HG02678 (cell line): Measurements from ENCODE around the gene SIAH1.
"Not testable (repeated sequence)": the region's sequence is repeated elsewhere in the genome, so short reads cannot be mapped to it uniquely, and the experiment has no call there.

Experiments used
- ATAC-seq: cut with Tn5 transposase; IDR thresholded peaks from one replicate; pipeline ENCODE4 v1.9.1; 2021; ENCODE audit warnings: mild to moderate bottlenecking, moderate library complexity; ENCODE audit not compliant: unreplicated experiment

The SIAH1 gene

GRCh38 chr16:48367441-48368049 is 17.7 kb downstream of the SIAH1 start:
- ATAC-seq: no peak

GRCh38 chr16:48366165-48367093 is 18.8 kb downstream of the SIAH1 start:
- peak; percentile 55 for ATAC-seq

GRCh38 chr16:48365601-48366164 is 19.5 kb downstream of the SIAH1 start:
- peak; percentile 94 for ATAC-seq

- no peak for ATAC-seq
Measured at GRCh38 chr16:48365025-48365600, 20.1 kb downstream of the SIAH1 start.

GRCh38 chr16:48361540-48362144 is 23.6 kb downstream of the SIAH1 start:
- no peak for ATAC-seq

GRCh38 chr16:48361012-48361411 is 24.2 kb downstream of the SIAH1 start:
- ATAC-seq: no peak

- no peak for ATAC-seq
Measured at GRCh38 chr16:48359983-48360382, 25.2 kb downstream of the SIAH1 start.

- ATAC-seq: no peak
Measured at GRCh38 chr16:48358419-48358818, 26.8 kb downstream of the SIAH1 start.

GRCh38 chr16:48356633-48357376 is 28.4 kb downstream of the SIAH1 start:
- ATAC-seq: no peak

GRCh38 chr16:48354877-48355855 is 30.0 kb downstream of the SIAH1 start:
- no peak for ATAC-seq

- not testable (repeated sequence) for ATAC-seq
Measured at GRCh38 chr16:48354385-48354784, 30.8 kb downstream of the SIAH1 start.

- ATAC-seq: peak; percentile 85
Measured at GRCh38 chr16:48353565-48354163, 31.5 kb downstream of the SIAH1 start.

- no peak for ATAC-seq
Measured at GRCh38 chr16:48352648-48353390, 32.4 kb downstream of the SIAH1 start.

- no peak for ATAC-seq
Measured at GRCh38 chr16:48350736-48351135, 34.5 kb downstream of the SIAH1 start.

- no peak for ATAC-seq
Measured at GRCh38 chr16:48347980-48348379, 37.2 kb downstream of the SIAH1 start.

- no peak for ATAC-seq
Measured at GRCh38 chr16:48347191-48347865, 37.9 kb downstream of the SIAH1 start.

- no peak for ATAC-seq
Measured at GRCh38 chr16:48342591-48342990, 42.6 kb downstream of the SIAH1 start.

GRCh38 chr16:48340054-48340453 is 45.2 kb downstream of the SIAH1 start:
- ATAC-seq: no peak
